ENCODE results near the gene MYRIP.

DNA sequence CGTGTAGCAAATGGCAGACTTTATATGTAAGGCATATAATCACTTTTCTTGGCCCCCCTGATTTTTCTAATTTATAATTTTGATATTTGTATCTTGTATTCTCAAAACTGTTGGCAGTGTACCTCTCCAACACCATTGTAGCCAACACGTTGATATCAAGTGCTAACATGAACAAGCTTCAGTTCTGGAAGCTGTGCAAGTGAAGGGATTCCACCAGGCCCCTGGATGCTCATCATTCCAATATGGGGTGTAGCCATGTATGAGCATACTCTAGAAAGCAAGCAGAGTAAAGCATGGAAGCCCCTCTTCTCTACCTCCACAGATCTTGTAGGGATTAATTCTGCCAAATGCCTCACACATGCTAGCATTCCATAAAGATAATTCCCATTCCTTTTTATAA is 211.3 kb downstream of the MYRIP start:
- TF ChIP-seq, protein P1, sequence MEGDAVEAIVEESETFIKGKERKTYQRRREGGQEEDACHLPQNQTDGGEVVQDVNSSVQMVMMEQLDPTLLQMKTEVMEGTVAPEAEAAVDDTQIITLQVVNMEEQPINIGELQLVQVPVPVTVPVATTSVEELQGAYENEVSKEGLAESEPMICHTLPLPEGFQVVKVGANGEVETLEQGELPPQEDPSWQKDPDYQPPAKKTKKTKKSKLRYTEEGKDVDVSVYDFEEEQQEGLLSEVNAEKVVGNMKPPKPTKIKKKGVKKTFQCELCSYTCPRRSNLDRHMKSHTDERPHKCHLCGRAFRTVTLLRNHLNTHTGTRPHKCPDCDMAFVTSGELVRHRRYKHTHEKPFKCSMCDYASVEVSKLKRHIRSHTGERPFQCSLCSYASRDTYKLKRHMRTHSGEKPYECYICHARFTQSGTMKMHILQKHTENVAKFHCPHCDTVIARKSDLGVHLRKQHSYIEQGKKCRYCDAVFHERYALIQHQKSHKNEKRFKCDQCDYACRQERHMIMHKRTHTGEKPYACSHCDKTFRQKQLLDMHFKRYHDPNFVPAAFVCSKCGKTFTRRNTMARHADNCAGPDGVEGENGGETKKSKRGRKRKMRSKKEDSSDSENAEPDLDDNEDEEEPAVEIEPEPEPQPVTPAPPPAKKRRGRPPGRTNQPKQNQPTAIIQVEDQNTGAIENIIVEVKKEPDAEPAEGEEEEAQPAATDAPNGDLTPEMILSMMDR (IDR thresholded peaks at IDR 0.05; ENCODE audit: low read depth, low read length) = no peak
- TF ChIP-seq EZH2phosphoT487 (IDR thresholded peaks at IDR 0.05; ENCODE audit: low read depth) = no peak

Measured in OCI-LY3 (cell line).